Panc1 (cell line): Measurements from ENCODE around the gene NT5C.

Experiments used
- POLR2AphosphoS5 ChIP-seq: IDR thresholded peaks from 2 replicates; pipeline ENCODE4 v1.6.1; 2012; ENCODE audit warnings: mild to moderate bottlenecking, low read depth, low read length, moderate library complexity
- TCF7L2 ChIP-seq: IDR thresholded peaks from 2 replicates; pipeline ENCODE4 v1.6.1; 2011; ENCODE audit warnings: mild to moderate bottlenecking, low read depth, low read length, inconsistent platforms
- TF ChIP-seq, protein P1 (sequence below), 2 experiments: IDR thresholded peaks; 2 replicates each; pipeline ENCODE4 v1.6.1; 2011 to 2012; ENCODE audit warnings: low read depth in 2 of 2, control low read depth in 1 of 2, low read length in 1 of 2, mild to moderate bottlenecking in 1 of 2, moderate library complexity in 1 of 2; ENCODE audit not compliant: insufficient read depth in 1 of 2
- TF ChIP-seq, protein P2 (sequence below): fragments of 450-650 bp; IDR thresholded peaks from 2 replicates; pipeline ENCODE4 v1.5.1; 2017; ENCODE audit warnings: mild to moderate bottlenecking

- TF ChIP-seq, protein P1, sequence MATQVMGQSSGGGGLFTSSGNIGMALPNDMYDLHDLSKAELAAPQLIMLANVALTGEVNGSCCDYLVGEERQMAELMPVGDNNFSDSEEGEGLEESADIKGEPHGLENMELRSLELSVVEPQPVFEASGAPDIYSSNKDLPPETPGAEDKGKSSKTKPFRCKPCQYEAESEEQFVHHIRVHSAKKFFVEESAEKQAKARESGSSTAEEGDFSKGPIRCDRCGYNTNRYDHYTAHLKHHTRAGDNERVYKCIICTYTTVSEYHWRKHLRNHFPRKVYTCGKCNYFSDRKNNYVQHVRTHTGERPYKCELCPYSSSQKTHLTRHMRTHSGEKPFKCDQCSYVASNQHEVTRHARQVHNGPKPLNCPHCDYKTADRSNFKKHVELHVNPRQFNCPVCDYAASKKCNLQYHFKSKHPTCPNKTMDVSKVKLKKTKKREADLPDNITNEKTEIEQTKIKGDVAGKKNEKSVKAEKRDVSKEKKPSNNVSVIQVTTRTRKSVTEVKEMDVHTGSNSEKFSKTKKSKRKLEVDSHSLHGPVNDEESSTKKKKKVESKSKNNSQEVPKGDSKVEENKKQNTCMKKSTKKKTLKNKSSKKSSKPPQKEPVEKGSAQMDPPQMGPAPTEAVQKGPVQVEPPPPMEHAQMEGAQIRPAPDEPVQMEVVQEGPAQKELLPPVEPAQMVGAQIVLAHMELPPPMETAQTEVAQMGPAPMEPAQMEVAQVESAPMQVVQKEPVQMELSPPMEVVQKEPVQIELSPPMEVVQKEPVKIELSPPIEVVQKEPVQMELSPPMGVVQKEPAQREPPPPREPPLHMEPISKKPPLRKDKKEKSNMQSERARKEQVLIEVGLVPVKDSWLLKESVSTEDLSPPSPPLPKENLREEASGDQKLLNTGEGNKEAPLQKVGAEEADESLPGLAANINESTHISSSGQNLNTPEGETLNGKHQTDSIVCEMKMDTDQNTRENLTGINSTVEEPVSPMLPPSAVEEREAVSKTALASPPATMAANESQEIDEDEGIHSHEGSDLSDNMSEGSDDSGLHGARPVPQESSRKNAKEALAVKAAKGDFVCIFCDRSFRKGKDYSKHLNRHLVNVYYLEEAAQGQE (IDR thresholded peaks at IDR 0.05; ENCODE audit: insufficient read depth in 1 of 2, low read depth in 2 of 2, low read length in 1 of 2): no peak
- TF ChIP-seq POLR2AphosphoS5 (no peak), TCF7L2 (no peak)
- TF ChIP-seq, protein P2, sequence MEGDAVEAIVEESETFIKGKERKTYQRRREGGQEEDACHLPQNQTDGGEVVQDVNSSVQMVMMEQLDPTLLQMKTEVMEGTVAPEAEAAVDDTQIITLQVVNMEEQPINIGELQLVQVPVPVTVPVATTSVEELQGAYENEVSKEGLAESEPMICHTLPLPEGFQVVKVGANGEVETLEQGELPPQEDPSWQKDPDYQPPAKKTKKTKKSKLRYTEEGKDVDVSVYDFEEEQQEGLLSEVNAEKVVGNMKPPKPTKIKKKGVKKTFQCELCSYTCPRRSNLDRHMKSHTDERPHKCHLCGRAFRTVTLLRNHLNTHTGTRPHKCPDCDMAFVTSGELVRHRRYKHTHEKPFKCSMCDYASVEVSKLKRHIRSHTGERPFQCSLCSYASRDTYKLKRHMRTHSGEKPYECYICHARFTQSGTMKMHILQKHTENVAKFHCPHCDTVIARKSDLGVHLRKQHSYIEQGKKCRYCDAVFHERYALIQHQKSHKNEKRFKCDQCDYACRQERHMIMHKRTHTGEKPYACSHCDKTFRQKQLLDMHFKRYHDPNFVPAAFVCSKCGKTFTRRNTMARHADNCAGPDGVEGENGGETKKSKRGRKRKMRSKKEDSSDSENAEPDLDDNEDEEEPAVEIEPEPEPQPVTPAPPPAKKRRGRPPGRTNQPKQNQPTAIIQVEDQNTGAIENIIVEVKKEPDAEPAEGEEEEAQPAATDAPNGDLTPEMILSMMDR: no peak
Observed at GRCh38 chr17:75142236-75142971, 10.9 kb upstream of the NT5C start.
